ENCODE measurements around the gene RNF181.
"Not testable (repeated sequence)": the region's sequence is repeated elsewhere in the genome, so short reads cannot be mapped to it uniquely, and the experiment has no call there.

The RNF181 gene

GRCh38 chr2:85614757-85615156 lies 19.2 kb downstream of the RNF181 start:
- not testable (repeated sequence) for DNase-seq (ENCODE audit: low read depth in 2 of 2)

- no peak for DNase-seq (ENCODE audit: low read depth in 2 of 2)
These were observed 19.8 kb downstream of the RNF181 start for GRCh38 chr2:85615413-85615728.

DNA sequence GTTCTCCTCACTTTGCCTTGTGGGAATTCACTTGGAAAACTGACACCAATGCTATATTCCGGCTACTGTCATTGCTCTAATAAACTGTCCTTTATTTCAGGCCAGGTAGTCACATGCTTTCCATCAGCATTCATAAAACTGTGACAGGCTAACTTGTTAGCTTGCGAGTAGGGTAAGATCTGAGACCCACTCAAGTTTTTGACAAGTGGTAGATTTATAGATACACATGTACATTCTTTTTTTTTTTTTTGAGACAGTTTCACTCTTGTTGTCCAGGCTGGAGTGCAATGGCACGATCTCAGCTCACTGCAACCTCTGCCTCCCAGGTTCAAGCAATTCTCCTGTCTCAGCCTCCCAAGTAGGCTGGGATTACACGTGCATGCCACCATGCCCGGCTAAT lies 22.2 kb downstream of the RNF181 start:
- DNase-seq (ENCODE audit: low read depth in 2 of 2), result not testable (repeated sequence)

GRCh38 chr2:85619617-85620016 lies 24.1 kb downstream of the RNF181 start:
- DNase-seq (ENCODE audit: low read depth in 2 of 2), result no peak

GRCh38 chr2:85621338-85621737 lies 25.8 kb downstream of the RNF181 start:
- DNase-seq (ENCODE audit: low read depth in 2 of 2), result no peak

DNA sequence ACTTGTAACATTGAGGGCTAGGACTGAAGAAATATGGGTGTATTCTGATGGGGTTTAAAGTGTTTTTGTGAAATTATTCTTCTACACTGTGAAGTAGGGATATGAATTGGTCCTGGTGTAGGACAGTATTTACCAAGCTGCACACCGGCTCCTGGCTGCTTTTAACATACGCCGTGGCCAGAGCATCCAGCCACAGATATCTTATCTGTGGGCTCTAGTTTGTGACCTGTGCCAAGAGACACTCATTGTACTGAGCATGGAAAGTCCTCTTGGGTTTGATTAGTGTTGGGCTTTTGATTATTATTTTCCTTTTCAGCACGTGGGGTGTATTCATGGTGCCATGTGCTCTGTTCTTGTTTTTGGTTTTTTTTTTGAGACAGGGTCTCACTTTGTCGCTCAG lies 28.4 kb downstream of the RNF181 start:
- DNase-seq (ENCODE audit: low read depth in 2 of 2), result no peak

GRCh38 chr2:85628658-85629057 lies 33.1 kb downstream of the RNF181 start:
- no peak for DNase-seq (ENCODE audit: low read depth in 2 of 2)

DNA sequence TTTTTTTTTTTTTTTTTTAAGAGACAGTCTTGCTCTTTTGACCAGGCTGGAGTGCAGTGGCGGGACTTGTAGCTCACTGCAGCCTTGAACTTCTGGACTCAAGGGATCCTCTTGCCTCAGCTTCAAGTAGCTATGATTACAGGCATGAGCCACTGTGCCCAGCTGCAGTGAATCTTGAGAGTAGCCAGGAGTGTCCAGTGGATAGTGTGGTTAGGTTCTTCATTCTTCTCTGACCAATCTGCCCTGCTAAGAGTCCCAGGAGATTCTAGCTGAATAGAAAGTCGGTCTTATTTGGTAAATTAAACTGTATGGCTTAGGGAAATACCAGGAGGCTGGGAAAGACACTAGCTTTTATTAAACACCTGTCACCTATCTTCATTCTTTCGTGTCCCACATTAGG lies 35.8 kb downstream of the RNF181 start:
- DNase-seq (ENCODE audit: low read depth in 2 of 2), result no peak

- DNase-seq (ENCODE audit: low read depth in 2 of 2), result no peak
These were observed 39.5 kb downstream of the RNF181 start for GRCh38 chr2:85635011-85635410.

DNA sequence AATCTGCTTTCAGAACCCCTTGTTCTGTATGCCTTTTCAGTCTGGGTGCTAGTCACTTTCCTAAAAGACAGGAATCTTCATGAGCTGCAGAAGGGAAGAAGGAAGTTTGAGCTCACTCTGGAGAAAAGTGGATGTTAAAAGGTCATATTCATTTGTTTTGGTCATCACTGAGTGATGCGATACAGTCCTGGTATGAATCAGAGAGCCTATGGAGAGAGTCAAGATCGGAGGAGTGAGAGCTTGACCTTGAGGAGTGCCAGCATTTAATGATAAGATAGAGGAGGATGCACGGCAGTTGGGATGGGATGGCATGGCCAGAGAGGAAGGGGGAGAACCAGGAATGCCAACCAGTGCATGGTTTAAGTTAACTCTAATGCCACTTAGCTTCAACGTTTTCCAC lies 40.1 kb downstream of the RNF181 start:
- DNase-seq (ENCODE audit: low read depth in 2 of 2), result no peak

DNA sequence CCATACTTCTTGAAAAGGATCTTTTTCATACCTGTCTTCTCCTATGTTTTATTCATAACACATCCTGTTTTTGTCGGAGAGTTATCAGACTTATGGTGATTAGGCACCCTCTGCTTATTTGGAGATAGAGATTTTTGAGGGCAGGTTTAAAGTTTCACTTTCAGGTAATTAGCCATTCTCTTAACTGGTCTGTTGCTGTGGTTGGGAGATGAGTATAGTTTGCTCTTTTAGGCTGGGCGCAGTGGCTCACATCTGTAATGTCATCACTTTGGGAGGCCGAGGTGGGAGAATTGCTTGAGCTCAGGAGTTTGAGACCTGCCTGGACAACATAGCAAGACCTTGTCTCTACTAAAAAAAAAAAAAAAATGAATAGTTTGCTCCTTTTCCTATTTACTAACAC lies 47.2 kb downstream of the RNF181 start:
- no peak for DNase-seq (ENCODE audit: low read depth in 2 of 2)

GRCh38 chr2:85644909-85645308 lies 49.4 kb downstream of the RNF181 start:
- no peak for DNase-seq (ENCODE audit: low read depth in 2 of 2)

DNA sequence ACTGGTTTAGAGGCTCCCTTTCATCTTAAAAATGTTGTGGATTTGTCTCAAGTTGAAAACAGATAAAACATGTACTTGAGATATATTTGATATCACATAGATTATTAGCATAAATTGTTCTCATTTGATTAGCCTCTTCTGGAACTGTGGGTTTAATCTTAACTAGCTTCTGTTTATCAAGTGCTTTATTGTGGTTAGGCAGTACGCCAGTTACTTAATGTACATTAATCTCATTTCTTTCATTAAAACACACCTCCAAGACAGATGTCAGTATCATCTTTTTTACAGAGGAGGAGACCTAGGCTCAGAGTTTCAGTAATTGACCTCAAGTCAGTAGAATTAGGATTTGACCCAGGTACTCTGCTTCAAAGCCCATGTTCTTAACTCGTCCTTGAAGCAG lies 50.6 kb downstream of the RNF181 start:
- DNase-seq (ENCODE audit: low read depth in 2 of 2), result no peak
